ENCODE measurements around the gene DRICH1.
"Not testable (repeated sequence)": the region's sequence is repeated elsewhere in the genome, so short reads cannot be mapped to it uniquely, and the experiment has no call there.

Gene DRICH1

GRCh38 chr22:23597576-23598268, 34.4 kb downstream of the DRICH1 start:
- DNase-seq = not testable (repeated sequence)

GRCh38 chr22:23595904-23596303, 36.2 kb downstream of the DRICH1 start:
- DNase-seq = not testable (repeated sequence)

GRCh38 chr22:23591846-23592245, 40.3 kb downstream of the DRICH1 start:
- no peak for DNase-seq

GRCh38 chr22:23591201-23591791, 40.8 kb downstream of the DRICH1 start:
- DNase-seq = peak; percentile 65

GRCh38 chr22:23583836-23584235, 48.3 kb downstream of the DRICH1 start:
- DNase-seq = no peak

- DNase-seq = no peak
These were observed 49.0 kb downstream of the DRICH1 start for GRCh38 chr22:23583153-23583552.

- no peak for DNase-seq
These were observed 50.9 kb downstream of the DRICH1 start for GRCh38 chr22:23581260-23581650.

- DNase-seq = no peak
These were observed 51.4 kb downstream of the DRICH1 start for GRCh38 chr22:23580576-23581259.

GRCh38 chr22:23579870-23580575, 52.1 kb downstream of the DRICH1 start, which contains the start of gene IGLL1:
IGLL1 (minus strand) TSS chr22:23580290; CDS start chr22:23580190, 100 bp downstream.
- DNase-seq = no peak

GRCh38 chr22:23579280-23579679, 52.8 kb downstream of the DRICH1 start:
- DNase-seq = no peak

GRCh38 chr22:23578306-23578705, 53.8 kb downstream of the DRICH1 start:
- no peak for DNase-seq

GRCh38 chr22:23576681-23577080, 55.4 kb downstream of the DRICH1 start:
- no peak for DNase-seq

GRCh38 chr22:23575601-23576000, 56.5 kb downstream of the DRICH1 start:
- no peak for DNase-seq

- no peak for DNase-seq
These were observed 57.2 kb downstream of the DRICH1 start for GRCh38 chr22:23574877-23575276.

- no peak for DNase-seq
These were observed 57.7 kb downstream of the DRICH1 start for GRCh38 chr22:23574371-23574811.

- not testable (repeated sequence) for DNase-seq
These were observed 58.4 kb downstream of the DRICH1 start for GRCh38 chr22:23573701-23574235.

GRCh38 chr22:23573106-23573505, 59.0 kb downstream of the DRICH1 start:
- not testable (repeated sequence) for DNase-seq

- no peak for DNase-seq
These were observed 60.6 kb downstream of the DRICH1 start for GRCh38 chr22:23571486-23571885.

GRCh38 chr22:23570681-23571080, 61.4 kb downstream of the DRICH1 start:
- DNase-seq = no peak

- no peak for DNase-seq
These were observed 62.4 kb downstream of the DRICH1 start for GRCh38 chr22:23569716-23570115.

GRCh38 chr22:23569291-23569690, 62.8 kb downstream of the DRICH1 start:
- no peak for DNase-seq

GRCh38 chr22:23566705-23567475, 65.2 kb downstream of the DRICH1 start:
- no peak for DNase-seq

Measured in suppressor macrophage treated with lipopolysaccharide for 4 hours (primary cell).